Hematopoietic multipotent progenitor cell treated with erythropoietin and hydrocortisone succinate and interleukin-3 and kit ligand, for 17 days (in vitro differentiated cells): ENCODE measurements around the gene CFAP97D1.
A peak's percentile ranks its signal among the peaks of the same experiment; 100 is the strongest.
"Not testable (repeated sequence)": the region's sequence is repeated elsewhere in the genome, so short reads cannot be mapped to it uniquely, and the experiment has no call there.

ENCODE experiments used
- DNase-seq: peaks from one replicate; pipeline ENCODE4 v3.0.0-alpha.2; 2015; ENCODE audit warnings: low spot score

Gene CFAP97D1

GRCh38 chr17:43768382-43768781, 11.9 kb upstream of the CFAP97D1 start:
- no peak for DNase-seq

GRCh38 chr17:43768943-43769342, 11.3 kb upstream of the CFAP97D1 start:
- DNase-seq = no peak

GRCh38 chr17:43769426-43769825, 10.8 kb upstream of the CFAP97D1 start:
- DNase-seq = no peak

DNA sequence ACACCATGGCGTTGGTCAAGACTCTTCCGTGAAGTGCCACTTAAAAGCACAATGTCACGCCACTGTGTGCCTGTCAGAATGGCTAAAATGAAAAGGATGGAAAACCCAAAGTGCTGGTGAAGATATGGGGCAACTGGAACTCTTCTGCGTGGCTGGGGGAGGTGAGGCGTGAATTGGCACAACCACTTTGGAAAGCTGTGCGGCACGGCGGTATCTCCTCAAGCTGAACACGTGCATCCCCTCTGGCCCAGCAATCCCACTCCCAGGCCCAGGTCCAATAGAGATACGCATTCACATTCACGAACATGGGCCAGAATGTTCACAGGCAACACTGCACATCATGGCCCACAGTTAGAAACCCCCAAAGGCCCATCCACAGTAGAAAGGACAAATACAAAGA, 10.4 kb upstream of the CFAP97D1 start:
- no peak for DNase-seq

DNA sequence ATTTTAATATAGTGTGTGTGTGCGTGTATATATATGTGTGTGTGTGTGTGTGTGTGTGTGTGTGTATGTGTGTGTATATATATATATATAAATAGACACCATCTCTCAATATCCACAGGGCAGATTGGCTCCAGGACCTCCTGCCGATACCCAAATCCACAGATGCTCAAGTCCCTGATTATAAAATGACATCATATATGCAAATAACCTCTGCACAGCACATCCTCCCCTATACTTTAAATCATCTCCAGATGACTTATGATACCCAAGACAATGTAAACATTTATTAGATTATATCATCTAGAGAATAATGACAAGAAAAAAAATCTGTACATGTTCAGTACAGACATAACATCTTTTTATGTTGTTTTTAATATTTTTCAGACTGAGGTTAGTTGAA, 9.3 kb upstream of the CFAP97D1 start:
- DNase-seq = no peak

- DNase-seq = no peak
Observed at GRCh38 chr17:43771463-43771862, 8.8 kb upstream of the CFAP97D1 start.

DNA sequence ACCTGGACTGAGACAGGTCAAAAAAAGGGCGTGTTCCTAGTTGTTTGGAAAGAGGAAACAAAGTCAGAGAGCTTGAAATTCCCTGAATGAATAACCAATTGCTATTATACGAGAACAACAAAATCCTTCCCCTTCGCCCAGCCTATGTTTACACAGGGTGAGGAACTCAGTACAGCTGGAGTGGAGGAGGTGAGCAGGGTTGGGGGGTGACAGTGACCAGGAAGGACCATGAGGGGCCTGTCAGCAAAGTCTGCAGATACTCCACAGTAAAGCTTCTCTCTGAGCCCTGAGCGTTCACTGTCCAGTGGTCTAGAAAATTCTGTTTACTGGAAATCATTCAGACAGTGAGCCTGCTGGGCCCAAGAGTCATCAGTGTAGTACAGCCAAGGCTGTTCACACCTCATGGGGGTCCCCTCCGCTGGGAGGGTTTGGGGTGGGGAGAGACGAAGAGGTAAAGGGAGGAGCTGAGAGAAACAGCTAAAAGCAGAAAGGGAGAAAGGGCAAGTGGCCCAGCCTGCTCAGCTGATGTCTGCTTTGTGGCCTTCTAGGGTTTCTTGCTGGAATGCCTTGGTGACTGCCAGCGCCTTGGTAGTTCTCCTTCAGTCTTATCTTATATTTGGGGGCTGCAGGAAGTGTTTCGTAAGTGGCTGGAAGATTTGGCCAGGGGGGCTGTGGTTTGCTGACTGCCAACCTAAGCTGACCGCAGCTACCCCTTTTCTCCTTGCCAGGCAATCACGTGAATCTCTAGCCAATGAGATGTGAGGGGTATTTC, 7.2 kb upstream of the CFAP97D1 start:
- DNase-seq = no peak

GRCh38 chr17:43774304-43775250, 5.7 kb upstream of the CFAP97D1 start:
- no peak for DNase-seq

DNA sequence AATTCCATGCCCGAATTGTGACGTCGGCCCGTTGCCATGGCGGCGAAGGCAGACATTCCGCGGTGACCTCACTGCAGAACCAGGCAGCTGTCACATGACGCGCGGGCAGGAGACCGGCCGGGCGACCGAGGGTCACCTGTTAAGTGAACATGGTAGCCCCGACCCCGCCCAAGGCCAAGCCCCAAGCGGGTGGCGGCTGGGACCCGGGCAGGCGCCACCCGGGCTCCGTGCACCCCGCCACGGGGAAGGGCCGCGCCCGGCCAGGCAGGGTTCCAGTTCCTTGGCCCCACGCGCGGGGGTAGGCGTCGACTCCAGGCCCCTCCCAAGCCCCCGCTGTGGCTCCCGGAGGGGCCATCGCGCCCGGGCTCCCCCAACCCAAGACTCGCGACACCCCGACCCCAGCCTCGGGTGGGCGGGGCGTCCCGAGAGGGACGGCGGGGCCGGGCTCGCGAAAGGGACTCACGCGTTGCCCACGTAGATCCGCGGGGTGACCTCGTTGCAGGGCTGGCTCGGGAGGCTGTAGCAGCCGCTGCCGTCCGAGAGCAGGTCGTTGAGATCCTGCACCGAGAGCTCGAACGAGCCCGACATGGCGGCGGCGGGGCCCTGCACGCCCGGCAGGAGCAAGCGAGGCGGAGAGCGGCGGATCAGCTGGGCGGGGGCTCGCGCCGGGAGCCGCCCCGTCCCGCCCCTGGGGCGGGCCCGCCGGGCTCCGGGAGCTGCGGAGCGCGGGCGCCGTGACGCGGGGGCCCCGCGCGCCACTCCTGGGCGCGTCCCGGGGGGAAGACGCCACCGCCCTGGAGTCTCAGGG, 1.7 kb upstream of the CFAP97D1 start, which contains the start of gene DUSP3:
Gene DUSP3, minus strand, starts transcription at position 641 of the 808 bp plus-strand sequence. Its CDS starts 53 bp downstream, at position 588.
- DNase-seq = peak; percentile 47

DNA sequence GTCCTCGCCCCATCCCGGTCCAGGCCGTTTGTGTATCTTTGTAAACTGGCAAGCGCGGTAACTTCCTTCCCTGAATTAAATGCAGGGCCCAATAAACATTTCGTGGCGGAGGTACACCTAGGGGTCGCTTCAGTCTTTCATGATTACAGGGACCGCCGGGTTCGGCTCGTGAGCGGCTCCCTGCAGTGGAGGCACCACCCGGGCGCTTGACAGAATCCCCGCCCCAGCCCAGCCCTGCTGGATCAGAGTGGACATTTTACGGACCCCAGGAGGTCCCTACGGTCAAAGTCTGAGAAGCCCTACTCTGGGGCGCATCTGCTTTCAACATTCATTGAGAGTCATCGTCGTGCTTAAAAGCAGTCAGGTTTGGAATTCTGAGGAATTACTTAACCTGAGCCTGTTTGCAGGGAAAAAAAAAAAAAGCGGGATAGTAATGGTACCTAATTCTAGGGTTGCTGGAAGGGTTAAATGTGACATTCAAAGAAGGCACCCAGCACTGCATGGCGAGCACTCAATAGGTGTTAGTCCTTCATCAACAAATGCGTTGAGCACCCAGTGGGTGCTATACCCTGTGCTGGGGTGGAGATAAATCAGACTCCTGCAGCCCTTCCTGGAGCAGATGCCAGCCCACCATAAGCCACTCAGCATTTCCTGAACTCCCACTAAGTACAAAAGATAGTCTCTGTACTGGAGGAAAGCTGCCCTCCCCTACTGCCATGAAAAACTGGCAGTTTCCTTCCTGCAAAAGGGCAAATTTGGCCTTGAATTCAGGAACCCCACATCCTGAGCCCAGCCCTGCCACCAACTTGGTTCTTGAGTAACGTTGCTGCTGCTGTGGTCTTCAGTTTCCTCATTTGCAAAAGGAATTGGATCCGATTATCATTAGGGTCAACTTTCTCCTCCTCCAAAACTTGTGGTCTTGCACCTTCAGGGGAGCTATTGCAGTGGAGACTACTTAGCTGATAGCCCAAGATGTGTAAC, 800 bp upstream of the CFAP97D1 start:
- DNase-seq = no peak

DNA sequence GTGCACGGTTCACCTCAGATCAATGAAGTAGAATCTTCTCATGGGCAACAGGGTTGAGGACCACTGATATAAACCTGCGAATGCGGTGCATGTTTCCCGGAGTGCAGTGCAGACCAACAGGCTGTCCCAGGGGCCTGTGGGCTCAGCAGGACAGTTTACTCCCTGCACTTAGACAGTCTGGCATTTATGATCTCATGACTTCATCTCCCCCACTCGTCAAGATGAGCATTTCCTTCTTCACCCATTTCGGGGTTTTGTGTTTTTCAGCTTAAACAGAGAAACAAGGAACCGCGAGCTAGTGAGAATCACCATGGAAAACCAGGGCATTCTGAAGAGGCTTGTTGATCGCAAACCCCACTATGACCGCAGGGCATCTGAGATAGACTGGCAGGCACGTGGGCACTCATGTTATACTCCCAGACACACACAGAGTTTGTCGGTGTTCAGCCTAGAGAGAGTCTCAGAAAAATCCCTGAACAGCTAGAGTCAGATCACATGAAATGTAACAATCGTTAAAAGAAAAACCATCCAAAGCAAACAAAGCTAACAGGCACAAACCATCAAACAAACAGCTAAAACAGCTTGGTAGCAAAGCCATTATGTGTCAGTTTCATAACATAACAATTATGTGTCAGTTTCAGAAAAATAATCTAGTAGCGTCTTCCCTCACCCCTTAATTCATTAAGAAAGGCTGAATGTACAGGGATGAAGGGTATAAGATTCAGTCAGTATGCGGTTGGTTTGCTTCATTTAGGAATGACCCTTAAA, 2.9 kb downstream of the CFAP97D1 start:
- DNase-seq = no peak

- no peak for DNase-seq
Observed at GRCh38 chr17:43784068-43784467, 3.8 kb downstream of the CFAP97D1 start.

- no peak for DNase-seq
Observed at GRCh38 chr17:43784628-43785101, 4.4 kb downstream of the CFAP97D1 start.

DNA sequence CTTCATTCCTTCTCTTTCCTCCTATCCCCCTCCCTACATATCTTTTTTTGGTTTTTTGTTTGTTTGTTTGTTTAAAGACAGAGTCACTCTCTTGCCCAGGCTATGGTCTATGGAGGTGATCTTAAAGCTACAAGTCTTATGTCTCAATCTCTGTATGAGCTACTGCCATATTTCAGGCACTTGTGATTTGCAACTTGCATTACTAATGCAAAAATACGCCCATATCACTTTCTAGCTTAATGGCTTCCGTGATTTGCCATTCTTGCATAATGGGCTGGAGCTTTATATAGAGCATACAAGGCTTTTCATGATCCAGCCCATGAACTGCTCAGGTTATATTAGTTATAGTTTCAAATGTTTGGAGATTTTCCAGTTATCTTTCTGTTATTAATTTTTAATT, 7.5 kb downstream of the CFAP97D1 start:
- no peak for DNase-seq

DNA sequence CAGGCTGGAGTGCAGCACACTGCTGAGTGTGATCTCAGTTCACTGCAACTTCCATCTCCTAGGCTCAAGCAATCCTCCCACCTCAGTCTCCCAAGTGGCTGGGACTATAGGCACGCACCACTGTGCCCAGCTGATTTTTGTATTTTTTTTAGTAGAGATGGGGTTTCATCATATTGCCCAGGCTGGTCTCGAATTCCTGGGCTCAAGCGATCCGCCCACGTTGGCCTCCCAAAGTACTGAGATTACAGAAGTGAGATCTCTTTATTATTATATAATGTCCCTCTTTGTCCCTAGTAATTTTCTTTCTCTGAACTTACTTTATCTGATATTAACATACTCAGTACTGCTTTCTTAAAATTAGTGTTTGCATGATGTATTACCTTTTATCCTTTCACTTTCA, 8.3 kb downstream of the CFAP97D1 start:
- no peak for DNase-seq

DNA sequence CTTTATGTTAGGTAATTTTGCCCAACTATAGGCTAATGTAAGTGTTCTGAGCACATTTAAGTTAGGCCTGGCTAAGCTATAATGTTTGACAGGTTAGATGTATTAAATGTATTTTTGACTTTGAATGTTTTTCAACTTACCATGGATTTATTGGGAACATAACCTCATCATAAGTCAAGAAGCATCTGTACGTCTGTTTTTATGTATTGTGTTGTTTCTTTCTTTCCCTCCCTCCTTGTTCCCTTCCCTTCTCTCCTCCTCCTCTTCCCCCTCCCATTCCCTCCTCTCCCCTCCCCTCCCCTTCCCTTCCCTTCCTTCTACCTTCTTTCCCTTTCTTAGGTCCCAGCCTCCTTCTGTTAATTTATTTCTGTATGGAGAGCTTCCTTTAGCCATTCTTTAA, 9.2 kb downstream of the CFAP97D1 start:
- DNase-seq = no peak

DNA sequence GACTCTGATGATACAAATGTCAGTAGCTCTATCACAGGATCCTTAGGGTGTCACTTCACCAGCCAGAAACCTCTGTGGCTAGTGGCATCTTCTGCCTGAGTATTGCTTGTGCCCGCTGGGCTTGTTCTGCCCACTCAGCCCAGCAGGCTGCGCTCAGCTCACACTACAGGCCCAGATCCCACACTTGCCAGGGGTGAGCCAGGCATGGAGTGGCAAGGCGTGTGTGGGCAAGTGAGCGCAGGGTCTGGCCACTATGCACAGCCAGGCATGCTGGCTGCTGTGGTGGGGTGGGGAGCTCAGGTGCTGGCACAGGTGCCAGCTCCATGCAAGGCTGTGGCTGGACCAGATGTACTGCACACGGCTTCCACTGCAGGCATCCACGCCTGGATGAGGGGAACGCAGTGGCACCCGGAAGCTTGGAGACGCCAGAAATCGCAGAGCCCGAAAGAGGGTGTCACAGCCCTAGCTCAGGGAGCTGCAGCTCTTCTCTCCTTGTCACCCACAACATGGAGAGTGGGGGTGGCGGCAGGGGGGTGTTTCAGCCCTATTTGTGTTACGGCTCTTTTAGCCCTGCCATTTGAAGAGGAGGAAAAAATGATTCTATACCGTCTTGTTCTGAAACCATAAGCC, 10.2 kb downstream of the CFAP97D1 start:
- no peak for DNase-seq

DNA sequence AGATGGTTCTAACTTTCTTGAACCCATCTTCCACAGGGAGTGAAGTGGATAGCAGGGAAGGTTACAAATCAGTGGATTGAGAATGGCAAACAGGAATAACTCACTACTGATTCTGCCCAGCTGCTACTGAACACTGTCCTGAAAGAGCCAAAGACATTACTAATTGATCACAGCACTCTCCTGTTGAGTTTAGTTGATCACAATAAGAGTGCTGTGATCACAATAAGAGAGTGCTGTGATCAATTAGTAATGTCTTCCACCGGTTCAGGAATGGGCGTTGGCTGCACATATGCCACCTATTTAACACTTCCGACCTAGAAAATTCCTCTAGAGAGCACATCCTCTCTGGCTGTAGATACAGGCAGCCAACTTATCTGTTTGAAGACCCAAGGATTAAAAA, 11.4 kb downstream of the CFAP97D1 start:
- no peak for DNase-seq

- DNase-seq = not testable (repeated sequence)
Observed at GRCh38 chr17:43792668-43793067, 12.4 kb downstream of the CFAP97D1 start.

DNA sequence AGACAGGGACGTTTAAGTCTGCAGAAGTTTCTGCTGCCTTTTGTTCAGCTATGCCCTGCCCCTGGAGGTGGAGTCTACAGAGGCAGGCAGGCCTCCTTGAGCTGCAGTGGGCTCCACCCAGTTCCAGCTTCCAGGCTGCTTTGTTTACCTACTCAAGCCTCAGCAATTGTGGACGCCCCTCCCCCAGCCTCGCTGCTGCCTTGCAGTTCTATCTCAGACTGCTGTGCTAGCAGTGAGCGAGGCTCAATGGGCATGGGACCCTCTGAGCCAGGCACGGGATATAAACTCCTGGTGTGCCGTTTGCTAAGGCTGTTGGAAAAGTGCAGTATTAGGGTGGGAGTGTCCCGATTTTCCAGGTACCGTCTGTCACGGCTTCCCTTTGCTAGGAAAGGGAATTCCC, 17.8 kb downstream of the CFAP97D1 start:
- DNase-seq = not testable (repeated sequence)
